ENCODE measurements around the gene SLC37A1. TPM values are rescaled to one million over a fixed set of nuclear protein-coding genes. Genes with fewer than 3 reads are reported as not detected.

The SLC37A1 gene
- total and polyA plus RNA-seq, 9 of the 15 experiments (the other 6 are each of a cell fraction or from before 2014, with no cell fraction given) = 0.06 to 3.4 (median 0.40) TPM

- TF ChIP-seq CUX1 (CRISPR knock-in tag; IDR thresholded peaks at IDR 0.05) (no peak), TEAD1 (CRISPR knock-in tag; IDR thresholded peaks at IDR 0.05) (no peak), KDM5B (IDR thresholded peaks at IDR 0.05; ENCODE audit: insufficient replicate concordance, low read depth, low read length) (no peak), ILK (tag; IDR thresholded peaks at IDR 0.05; ENCODE audit: borderline replicate concordance, low read depth) (no peak), KAT8 (IDR thresholded peaks at IDR 0.05; ENCODE audit: low read depth) (no peak), SMARCB1 (IDR thresholded peaks at IDR 0.05; ENCODE audit: insufficient read length, low read depth) (no peak), FOXK1 (CRISPR knock-in tag; IDR thresholded peaks at IDR 0.05; ENCODE audit: borderline replicate concordance) (no peak), SMAD3 (CRISPR knock-in tag; conservative IDR thresholded peaks at IDR 0.05) (no peak), USF2 (CRISPR knock-in tag; IDR thresholded peaks at IDR 0.05) (no peak), GATAD2A (IDR thresholded peaks at IDR 0.05) (no peak), FOXA1 (IDR thresholded peaks at IDR 0.05; ENCODE audit: borderline replicate concordance) (no peak), ZNF347 (CRISPR knock-in tag; IDR thresholded peaks at IDR 0.05; ENCODE audit: low read depth) (no peak), CREB1 (IDR thresholded peaks at IDR 0.05) (no peak), CREB1 (CRISPR knock-in tag; IDR thresholded peaks at IDR 0.05) (no peak), ZNF449 (CRISPR knock-in tag; IDR thresholded peaks at IDR 0.05) (no peak), ZNF518B (CRISPR knock-in tag; IDR thresholded peaks at IDR 0.05) (no peak)
These were observed 46.3 kb upstream of the SLC37A1 start (continued) for GRCh38 chr21:42467140-42467983.

Measured in K562 (cell line).